GM19438 (cell line): ENCODE measurements around the gene PBX2.
"Not testable (repeated sequence)": the region's sequence is repeated elsewhere in the genome, so short reads cannot be mapped to it uniquely, and the experiment has no call there.

Experiments
- ATAC-seq: cut with Tn5 transposase; IDR thresholded peaks from one replicate; pipeline ENCODE4 v1.9.1; 2021; ENCODE audit warnings: low read depth; ENCODE audit not compliant: unreplicated experiment

PBX2 gene

DNA sequence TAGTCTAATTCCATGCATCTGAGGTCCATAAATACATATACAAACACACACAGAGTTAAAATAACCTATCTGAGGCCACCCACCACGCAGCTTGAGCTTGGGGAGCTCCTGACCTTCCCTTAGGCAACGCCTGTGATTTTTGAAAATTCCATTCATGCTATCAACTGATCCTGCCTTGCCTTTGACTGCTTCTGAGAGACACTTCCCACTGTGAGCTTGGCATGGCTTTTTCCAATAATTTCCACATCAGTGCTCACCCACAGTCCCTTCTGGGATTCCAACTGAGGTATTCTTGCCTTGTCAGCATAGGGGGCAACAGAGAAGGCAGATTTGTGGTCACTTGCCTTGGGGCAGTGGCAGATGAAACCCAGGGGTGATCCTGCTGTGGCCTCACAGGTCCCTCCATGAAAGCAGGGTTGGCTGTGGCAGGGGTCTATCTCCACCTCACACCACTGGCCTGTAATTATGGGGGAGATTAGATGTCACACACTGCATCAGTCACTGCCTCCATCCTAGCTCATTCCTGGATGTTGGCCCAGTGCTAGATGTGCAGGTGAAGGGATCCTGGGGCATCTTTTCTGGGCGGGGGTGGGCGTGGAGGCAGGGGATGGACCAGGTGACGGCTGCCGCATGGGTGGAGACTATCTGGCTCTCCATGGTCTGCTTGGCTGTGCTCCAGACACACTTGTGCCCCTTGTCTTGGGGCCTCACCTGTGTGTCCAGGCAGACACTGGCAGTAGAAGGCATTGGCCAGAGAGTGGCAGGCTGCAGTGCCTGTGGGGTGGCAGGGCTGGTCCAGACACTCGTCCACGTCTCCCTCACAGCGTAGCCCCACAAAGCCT lies 13.6 kb upstream of the PBX2 start:
- ATAC-seq = no peak

- no peak for ATAC-seq
Observed at GRCh38 chr6:32202186-32202585, 12.2 kb upstream of the PBX2 start.

- no peak for ATAC-seq
Observed at GRCh38 chr6:32200711-32201475, 10.9 kb upstream of the PBX2 start.

DNA sequence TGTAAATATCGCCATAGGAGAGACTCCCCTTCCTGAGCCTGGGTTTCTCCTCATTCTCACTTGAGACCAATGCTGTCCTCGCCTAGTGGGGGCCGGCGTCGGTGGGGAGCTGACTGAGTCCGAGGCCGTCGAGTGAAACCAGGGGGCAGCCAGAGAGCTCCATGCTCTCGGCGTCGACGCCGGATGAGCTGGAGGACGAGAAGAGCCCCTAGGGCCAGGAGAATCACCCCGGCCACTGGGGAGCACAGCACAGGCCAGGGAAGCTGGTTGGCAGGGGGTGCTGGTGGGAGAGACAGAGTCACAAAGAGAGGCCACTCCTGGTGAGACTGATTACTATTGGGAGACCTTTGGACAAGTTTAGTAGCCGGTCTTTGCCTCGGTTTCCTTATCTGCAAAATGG lies 8.9 kb upstream of the PBX2 start:
- no peak for ATAC-seq

DNA sequence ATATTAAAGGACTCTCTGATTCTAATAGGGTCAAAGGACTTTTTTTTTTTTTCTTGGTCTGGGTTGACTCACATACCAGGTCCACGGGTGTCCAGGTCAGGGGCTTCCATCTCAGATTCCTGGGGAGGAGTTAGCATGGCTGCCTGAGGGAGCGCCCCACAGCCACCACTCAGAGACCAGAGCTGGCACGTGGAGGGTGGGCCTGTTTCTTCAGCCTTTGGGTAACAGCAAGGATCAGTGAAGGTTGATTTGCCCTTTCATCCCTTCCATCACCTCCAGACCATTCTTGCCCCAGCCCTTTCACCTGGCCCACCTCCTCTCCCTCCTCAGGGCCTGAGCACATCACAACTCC lies 8.3 kb upstream of the PBX2 start:
- ATAC-seq = no peak

DNA sequence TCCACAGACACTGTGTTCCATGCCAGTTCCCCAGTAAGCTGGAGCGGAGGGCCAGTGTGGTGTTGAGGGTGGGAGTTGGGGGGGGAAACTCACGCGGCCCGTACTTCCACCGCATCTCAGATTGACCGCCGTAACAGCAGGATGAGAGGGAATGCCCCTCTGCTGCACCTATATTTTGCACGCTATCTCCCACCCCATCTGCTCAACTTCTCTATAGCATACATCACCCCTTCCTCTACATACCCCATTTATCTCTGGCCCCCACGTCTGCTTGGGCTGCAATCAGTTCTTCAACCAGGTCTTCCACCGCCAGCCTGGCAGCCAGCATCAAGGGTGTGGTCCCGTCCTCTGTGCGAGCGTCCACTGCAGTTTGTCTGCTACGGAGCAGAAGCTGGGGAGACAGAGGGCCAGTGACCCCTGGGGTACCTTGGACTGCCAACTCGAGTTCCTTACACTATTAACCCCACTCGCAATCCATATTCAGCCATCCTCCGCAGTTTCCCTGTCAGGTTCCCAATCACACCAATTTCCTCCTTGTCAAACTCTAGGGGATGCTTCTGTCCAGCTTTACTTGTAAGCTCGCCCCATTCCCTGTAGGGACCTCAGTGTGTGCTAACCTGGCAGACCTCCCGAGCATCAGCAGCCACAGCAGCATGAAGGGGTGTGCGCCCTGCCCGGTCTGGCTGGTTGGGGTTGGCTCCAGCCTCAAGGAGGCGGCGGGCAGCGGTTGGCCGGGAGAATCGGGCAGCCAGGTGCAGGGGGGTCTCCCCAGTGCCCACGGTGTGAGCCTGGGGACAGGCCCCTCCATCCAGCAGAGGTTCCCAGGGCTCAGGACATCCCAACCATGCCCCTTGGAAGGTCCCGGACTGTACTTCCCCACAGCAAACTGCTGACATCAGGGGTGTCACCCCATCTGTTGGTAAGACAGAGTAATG lies 6.9 kb upstream of the PBX2 start:
- no peak for ATAC-seq

GRCh38 chr6:32195902-32196681 lies 6.1 kb upstream of the PBX2 start:
- ATAC-seq = peak; percentile 74

GRCh38 chr6:32195652-32195901 lies 5.6 kb upstream of the PBX2 start:
- peak; percentile 66 for ATAC-seq

GRCh38 chr6:32194825-32195651 lies 5.0 kb upstream of the PBX2 start:
- ATAC-seq = no peak

GRCh38 chr6:32194388-32194787 lies 4.4 kb upstream of the PBX2 start:
- no peak for ATAC-seq

DNA sequence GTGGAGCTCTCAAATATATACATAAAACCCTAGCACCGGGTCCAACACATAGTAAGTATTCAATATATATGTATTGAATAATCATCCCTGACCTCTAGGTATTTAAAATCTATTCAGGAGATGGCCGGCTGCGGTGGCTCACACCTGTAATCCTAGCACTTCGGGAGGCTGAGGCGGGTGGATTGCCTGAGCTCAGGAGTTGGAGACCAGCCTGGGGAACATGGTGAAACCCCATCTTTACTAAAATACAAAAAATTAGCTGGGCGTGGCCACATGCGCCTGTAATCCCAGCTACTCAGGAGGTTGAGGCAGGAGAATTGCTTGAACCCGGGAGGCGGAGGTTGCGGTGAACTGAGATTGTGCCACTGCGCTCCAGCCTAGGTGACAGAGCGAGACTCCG lies 3.1 kb upstream of the PBX2 start:
- not testable (repeated sequence) for ATAC-seq

DNA sequence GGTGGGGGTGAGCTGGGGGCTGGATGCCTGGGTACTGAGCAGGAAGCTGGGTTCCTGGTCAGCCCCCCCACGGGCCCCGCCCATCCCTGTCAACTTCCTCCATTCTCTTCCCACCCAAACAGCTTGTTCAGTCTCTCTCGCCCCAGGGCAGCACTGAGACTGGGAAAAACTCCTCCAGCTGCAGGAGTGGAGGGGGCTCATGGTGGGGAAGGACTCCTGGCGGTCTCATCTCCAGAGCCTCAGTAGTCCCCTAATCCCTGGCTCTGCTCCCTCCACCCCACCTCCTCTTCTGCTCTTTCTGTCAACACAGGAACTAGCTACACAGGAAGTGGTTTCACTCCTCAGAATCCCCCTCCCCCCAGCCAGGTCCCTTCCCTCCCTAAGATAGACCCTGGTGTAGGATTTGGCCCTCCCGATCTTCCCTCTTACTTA lies 2.6 kb upstream of the PBX2 start, which contains the start of gene GPSM3:
TSS of gene GPSM3 (minus strand) at position 36 of the 432 bp plus-strand sequence. CDS start 130 bp downstream, outside the sequence.
- ATAC-seq = no peak

GRCh38 chr6:32191696-32192607 lies 1.9 kb upstream of the PBX2 start:
- ATAC-seq = no peak

DNA sequence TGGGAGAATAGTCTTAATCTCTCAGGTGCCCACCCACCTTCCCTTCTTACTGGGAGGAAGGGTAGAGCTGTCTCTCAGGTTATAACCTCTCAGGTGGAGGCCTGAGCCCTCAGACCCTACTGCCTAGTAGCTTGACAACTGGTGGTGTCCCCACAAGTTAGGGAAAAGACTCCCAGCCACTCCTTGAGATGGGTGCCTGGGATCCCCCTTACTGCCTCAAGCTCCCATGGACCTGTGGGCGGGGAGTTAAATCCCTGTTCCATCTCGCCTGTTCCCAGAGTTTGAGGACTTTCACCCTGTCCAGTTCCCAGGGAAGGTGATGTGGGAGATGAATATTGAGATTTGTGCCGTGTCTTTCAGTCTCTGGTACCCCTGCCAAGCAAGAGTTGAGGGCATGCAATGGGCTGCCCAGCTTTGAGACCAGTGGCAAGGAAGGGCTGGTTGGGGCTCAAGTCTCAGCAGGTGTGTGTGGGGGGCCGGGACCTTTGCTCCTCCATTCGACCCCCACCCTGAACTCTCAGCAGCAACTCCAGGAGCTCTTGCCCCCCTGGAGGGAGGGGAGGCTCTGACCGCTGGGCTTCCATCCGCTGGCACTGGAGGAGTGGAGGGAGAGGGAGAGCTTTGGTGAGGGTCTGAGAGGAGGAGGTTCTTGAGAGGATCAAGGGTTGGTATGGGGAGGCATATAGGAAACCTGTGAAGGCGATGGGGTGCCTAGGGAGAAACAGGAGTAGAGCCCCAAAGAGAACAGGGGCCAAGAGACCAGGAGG lies 1.1 kb upstream of the PBX2 start:
- ATAC-seq = no peak

GRCh38 chr6:32189742-32190053 lies 304 bp downstream of the PBX2 start:
- no peak for ATAC-seq

DNA sequence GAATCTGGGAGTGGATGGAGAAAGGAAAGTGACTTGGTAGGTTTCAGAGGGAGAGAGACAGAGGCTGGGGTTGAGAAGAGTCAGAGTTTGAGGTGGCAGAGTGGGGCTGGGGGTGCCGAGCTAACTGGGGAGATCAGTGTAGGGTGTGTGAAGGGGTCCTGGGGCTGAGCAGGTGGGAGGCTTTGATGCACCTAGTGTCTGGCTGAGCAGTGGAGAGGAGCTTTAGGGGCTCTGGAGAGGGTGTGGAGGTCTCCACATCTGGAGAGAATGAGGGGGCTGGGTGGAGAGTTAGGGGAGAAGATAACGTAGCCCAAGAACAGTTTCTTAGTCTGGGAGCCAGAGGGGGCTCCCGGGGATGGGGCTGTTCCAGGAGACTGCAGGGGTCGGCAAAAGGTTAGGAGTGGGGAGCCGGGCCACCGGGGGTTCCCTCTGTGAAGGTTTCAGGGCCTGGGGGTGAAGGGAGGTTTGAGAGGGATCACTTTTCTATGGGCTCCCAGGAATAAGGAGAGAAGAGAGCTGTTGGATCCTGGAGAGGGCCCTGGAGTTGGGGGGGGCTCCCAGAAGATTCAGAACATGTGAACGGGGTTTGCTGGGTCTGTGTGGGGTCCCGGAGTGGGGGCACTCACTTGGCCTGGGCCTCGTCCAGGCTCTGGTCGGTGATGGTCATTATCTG lies 797 bp downstream of the PBX2 start:
- no peak for ATAC-seq

DNA sequence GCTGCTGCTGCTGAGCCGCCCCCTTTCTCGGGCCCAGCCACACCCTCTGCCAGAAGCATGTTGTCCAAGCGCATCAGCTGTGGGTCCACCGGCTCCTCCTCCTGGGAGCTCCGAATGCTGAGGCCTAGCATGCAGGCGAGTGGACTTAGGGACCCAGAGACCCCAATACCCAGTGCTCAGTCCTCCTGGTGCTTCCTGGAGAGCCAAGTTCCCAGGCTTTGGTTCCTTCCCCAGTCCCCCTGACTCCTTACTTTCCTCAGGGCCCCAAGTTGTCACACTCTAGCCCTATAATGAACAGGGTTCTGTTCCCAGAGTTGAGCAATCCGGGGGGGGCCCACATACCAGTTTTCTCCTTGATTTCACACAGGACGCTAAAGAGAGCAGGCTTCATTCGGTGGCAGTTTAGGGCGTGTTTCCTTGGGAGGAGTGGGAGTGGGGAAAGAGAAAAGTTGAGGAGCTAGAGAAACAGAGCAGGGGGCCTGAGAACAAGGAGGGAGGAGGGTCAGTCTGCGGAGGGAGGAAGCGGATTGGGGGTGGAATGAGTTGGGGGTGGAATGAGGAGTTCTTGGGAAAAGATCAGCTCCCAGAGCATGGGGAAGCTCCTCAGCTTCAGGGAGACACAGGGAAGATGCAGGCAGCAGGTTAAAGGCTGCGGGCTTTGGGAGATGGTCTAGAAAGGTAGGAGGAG lies 1.5 kb downstream of the PBX2 start:
- no peak for ATAC-seq
